Type B pancreatic cell (in vitro differentiated cells): Measurements from ENCODE around the gene LARP6. TPM values are rescaled to one million over a fixed set of nuclear protein-coding genes. Genes with fewer than 3 reads are reported as not detected.
A peak's percentile ranks its signal among the peaks of the same experiment; 100 is the strongest.

Experiments used
- DNase-seq: peaks from one replicate; pipeline ENCODE4 v3.0.0; 2021; ENCODE audit warnings: mixed read lengths; ENCODE audit not compliant: unreplicated experiment; ENCODE audit errors: extremely low spot score
- H3K27ac Mint-ChIP-seq: 2 replicates; pipeline ENCODE4 v1.8.0; 2021; ENCODE audit warnings: mild to moderate bottlenecking, mixed read lengths
- H3K27me3 Mint-ChIP-seq: 2 replicates; pipeline ENCODE4 v1.8.0; 2021; ENCODE audit warnings: mixed read lengths
- H3K36me3 Mint-ChIP-seq: 2 replicates; pipeline ENCODE4 v1.8.0; 2021; ENCODE audit warnings: mixed read lengths
- H3K4me1 Mint-ChIP-seq: one replicate; pipeline ENCODE4 v1.8.0; 2021; ENCODE audit warnings: mixed read lengths; ENCODE audit not compliant: unreplicated experiment
- H3K4me3 Mint-ChIP-seq: 2 replicates; pipeline ENCODE4 v1.8.0; 2021; ENCODE audit warnings: mild to moderate bottlenecking, mixed read lengths
- H3K9me3 Mint-ChIP-seq: 2 replicates; pipeline ENCODE4 v1.8.0; 2021; ENCODE audit warnings: mixed read lengths
- total RNA-seq: library from RNA; stranded (reverse); gene quantifications from 2 replicates; pipeline ENCODE4 v1.2.1, GENCODE V29; 2021; ENCODE audit warnings: low replicate concordance
- TF ChIP-seq, protein P1 (sequence below): fragments of 200-600 bp; sonication (generic); conservative IDR thresholded peaks from 2 replicates; pipeline ENCODE4 v1.5.0; 2021; ENCODE audit warnings: antibody characterized with exemption, mild to moderate bottlenecking

Gene LARP6
- total RNA-seq, 1 donor from 2014 or later, result 15.7 TPM

DNA sequence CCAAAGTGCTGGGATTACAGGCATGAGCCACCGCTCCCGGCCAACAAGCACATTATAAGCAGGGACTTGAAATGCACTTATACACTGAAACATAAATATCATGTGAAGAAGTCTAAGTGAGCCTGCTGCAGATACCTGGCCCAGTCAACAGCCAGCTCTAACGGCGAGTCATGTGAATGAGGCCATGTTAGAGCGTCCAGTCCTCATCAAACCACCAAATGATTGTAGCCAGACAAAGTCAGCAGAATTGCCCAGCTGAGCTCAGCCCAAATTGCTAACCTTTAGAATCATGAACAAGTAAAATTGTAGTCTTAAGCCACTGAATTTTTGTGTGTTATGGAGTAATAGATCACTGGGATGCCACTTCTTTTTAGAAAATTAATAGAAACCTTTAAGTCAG, 52.8 kb downstream of the LARP6 start:
- TF ChIP-seq, protein P1, sequence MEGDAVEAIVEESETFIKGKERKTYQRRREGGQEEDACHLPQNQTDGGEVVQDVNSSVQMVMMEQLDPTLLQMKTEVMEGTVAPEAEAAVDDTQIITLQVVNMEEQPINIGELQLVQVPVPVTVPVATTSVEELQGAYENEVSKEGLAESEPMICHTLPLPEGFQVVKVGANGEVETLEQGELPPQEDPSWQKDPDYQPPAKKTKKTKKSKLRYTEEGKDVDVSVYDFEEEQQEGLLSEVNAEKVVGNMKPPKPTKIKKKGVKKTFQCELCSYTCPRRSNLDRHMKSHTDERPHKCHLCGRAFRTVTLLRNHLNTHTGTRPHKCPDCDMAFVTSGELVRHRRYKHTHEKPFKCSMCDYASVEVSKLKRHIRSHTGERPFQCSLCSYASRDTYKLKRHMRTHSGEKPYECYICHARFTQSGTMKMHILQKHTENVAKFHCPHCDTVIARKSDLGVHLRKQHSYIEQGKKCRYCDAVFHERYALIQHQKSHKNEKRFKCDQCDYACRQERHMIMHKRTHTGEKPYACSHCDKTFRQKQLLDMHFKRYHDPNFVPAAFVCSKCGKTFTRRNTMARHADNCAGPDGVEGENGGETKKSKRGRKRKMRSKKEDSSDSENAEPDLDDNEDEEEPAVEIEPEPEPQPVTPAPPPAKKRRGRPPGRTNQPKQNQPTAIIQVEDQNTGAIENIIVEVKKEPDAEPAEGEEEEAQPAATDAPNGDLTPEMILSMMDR, result no peak
- no peaks in the 10 kb centered on the region for H3K9me3 Mint-ChIP-seq
- H3K27me3 Mint-ChIP-seq, result peaks cover under 1% of the 10 kb centered on the region
- no peak overlapping the region for H3K4me3 Mint-ChIP-seq
- H3K4me1 Mint-ChIP-seq, result peaks cover 10% of the 10 kb centered on the region
- DNase-seq, result no peak
- no peaks in the 10 kb centered on the region for H3K36me3 Mint-ChIP-seq
- H3K27ac Mint-ChIP-seq, result no peak overlapping the region

DNA sequence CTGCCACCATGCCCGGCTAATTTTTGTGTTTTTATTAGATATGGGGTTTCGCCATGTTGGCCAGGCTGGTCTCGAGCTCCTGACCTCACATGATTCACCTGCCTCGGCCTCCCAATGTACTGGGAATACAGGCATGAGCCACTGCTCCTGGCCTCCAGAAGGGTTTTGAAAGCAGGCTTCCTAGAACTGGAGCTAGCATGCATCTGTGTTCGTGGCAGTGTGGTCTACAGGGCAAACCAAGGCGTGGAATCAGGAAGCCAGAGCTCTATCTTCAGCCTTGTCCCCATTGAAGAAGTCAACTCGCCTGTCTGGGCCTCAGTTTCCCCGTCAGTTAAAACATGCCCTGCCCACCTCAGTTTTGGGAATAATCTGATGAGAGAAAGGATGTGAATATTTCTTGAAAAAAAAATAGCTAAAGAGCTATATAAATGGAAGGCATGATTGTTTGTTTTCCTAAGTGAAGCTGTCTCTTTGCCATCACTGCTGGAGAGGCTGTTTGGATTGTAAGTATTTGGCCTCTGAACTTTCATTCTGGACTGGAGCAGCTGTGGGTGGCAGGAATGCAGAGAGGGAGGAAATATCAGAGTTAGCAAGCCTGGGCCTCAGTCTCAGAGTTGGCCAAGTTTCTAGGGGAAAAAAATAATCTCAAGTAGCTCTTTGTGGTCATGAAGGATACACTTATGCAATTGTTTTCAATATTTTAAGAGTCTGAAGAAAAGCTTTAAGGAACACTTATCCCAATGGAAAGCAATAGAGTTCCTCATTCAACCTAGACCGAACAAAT, 54.1 kb downstream of the LARP6 start:
- no peak for DNase-seq
- TF ChIP-seq, protein P1, result no peak
- Mint-ChIP-seq H3K4me3 (no peak overlapping the region), H3K27me3 (no peaks in the 10 kb centered on the region), H3K4me1 (peaks cover 10% of the 10 kb centered on the region), H3K9me3 (no peaks in the 10 kb centered on the region), H3K36me3 (no peaks in the 10 kb centered on the region), H3K27ac (peak overlapping the region; percentile 31)

DNA sequence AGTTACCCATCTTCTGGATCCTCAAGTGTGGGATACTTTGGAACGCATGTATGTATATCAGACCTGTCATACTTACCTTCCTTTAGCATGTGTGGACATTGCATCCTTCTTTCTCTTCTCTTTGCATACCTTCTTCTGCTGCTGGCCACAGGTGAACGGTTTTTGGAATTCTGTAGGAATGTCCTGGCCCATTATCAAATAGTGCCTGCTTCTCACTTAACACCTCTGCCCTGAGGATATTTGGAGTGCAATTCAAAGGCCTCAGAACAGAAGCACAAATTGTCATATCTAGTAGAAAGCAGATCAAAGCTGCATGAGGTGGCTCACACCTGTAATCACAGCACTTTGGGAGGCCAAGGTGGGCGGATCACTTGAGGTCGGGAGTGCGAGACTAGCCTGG, 56.5 kb downstream of the LARP6 start:
- TF ChIP-seq, protein P1, result no peak
- Mint-ChIP-seq H3K9me3 (peaks cover 4% of the 10 kb centered on the region), H3K36me3 (no peaks in the 10 kb centered on the region), H3K4me1 (peaks cover 10% of the 10 kb centered on the region), H3K27ac (no peak overlapping the region), H3K27me3 (no peaks in the 10 kb centered on the region), H3K4me3 (no peak overlapping the region)
- no peak for DNase-seq

DNA sequence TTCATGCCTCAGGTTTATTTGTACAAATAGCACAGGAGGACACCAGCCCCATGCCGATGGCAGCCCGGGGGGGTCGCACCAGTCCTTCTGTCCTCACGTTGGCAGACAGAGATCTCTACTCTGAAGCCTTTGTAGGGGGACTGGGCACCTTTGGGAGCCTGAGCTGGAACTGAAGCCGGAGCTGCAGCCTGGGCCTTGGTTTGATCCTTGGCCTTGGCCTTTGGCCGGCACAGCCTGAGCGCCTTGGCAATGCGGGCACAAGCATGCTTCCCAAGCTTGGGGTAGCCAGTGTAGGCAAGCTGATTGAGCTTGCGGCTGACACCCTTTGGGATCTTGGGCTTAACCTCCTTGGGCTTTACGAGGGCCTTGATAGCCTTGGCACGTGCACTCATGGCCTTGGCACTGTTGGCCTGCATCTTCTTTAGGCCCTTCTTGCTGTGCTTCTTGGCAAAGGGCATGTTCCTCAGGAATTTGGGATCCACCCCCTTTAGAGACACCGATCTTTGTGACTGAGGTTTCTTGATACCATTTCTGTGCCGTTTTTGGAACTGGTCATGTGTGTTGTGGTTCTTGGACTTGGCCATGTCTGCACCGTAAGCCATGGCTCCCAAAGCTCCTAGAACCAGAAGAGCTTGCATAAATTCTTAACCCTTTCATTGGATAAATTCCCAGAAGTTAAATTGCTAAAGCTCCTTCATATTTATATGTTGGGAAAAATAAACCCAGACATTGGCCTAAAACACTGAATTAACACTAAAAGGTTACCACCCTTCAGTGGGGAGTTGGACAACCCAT, 57.2 kb downstream of the LARP6 start:
- H3K4me1 Mint-ChIP-seq, result peaks cover 14% of the 10 kb centered on the region
- H3K36me3 Mint-ChIP-seq, result no peaks in the 10 kb centered on the region
- no peak overlapping the region for H3K4me3 Mint-ChIP-seq
- H3K9me3 Mint-ChIP-seq, result peaks cover 4% of the 10 kb centered on the region
- H3K27me3 Mint-ChIP-seq, result no peaks in the 10 kb centered on the region
- H3K27ac Mint-ChIP-seq, result no peak overlapping the region
- TF ChIP-seq, protein P1, result no peak
- DNase-seq, result no peak

DNA sequence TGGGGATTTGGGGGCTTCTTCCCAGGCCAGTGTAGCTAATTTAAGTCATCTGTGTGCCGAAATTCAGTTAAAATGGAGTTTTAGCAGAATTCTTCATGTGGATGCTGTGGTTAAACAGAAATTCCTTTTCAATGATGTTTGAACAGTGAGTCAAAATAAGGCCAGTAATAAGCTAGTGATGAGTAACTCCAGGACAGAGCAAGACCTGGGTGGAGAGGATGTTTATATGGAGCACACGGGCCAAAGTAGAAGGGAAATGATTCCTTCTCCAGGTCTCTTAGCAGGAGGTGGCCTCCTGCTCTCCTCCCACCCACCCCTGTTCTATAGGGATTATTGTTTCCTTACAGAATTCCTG, 58.7 kb downstream of the LARP6 start:
- TF ChIP-seq, protein P1, result no peak
- H3K9me3 Mint-ChIP-seq, result peaks cover 4% of the 10 kb centered on the region
- H3K36me3 Mint-ChIP-seq, result no peaks in the 10 kb centered on the region
- no peaks in the 10 kb centered on the region for H3K27me3 Mint-ChIP-seq
- H3K27ac Mint-ChIP-seq, result no peak overlapping the region
- H3K4me1 Mint-ChIP-seq, result peaks cover 11% of the 10 kb centered on the region
- no peak for DNase-seq
- no peak overlapping the region for H3K4me3 Mint-ChIP-seq
